GM19438 (cell line): ENCODE data around the gene SEMA7A.
"Not testable (repeated sequence)": the region's sequence is repeated elsewhere in the genome, so short reads cannot be mapped to it uniquely, and the experiment has no call there.

Experiments
- ATAC-seq: cut with Tn5 transposase; IDR thresholded peaks from one replicate; pipeline ENCODE4 v1.9.1; 2021; ENCODE audit warnings: low read depth; ENCODE audit not compliant: unreplicated experiment

Gene SEMA7A

DNA sequence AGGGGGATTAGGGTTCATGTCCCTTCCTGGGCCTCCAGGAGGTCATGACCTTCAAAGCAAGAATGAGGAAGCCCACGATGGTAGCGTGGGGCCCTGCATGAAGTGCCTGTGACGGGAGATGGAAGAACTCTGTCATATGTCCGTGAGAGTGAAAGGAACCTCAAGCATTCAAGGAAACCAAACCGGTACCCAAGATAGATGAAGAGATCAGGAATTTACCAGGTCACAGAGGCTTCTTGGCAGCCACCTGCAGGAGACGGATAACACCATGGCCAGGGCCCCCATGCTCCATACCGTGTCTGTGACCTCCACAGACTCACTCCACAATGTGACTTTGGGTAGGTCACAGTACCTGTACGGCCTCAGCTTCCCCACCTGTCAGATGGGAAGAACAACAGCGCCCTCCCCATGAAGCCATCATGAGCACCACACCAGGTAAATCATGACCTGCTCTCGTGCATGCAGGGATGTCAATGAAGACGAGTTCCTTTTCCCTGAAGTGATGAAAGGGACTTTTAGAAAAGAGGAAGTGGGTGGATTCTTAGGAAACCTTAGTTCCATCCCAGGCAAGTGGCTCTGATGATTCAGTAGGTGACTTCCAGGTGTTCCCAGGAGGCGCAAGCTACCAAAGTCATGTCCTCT lies 43.0 kb downstream of the SEMA7A start:
- ATAC-seq = no peak

- ATAC-seq = not testable (repeated sequence)
Observed at GRCh38 chr15:74390049-74390646, 43.6 kb downstream of the SEMA7A start.

- no peak for ATAC-seq
Observed at GRCh38 chr15:74389241-74390048, 44.3 kb downstream of the SEMA7A start.

DNA sequence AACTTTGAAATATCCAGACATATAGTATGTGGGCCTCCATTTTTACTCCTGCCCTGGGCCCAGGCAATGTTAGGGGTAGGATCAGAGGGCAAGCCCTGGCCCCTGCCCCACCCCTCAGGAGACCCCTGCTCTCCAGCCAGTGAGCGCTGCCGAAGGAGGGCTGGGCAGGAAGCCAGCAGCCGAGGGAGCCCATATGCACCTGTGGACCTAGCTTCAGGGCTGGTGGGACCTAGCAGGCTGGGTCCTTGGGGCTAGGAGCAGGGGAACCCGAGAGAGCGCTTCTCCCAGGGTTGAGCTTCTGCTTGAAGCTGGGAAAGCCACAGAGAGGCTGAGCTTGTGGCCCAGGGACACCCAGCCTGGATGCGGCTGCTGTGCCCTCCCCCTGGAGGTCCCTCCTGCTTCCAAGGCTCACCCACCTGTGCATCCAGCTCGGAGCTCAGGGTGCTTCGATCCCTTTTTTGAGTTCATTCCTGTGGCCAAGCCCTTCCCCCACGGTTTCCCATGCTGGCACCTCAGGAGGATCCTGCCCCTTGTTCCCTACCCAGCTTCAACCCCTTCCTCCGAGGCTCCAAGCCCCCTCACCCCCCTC lies 45.3 kb downstream of the SEMA7A start:
- ATAC-seq = no peak

GRCh38 chr15:74387621-74388362 lies 46.0 kb downstream of the SEMA7A start:
- ATAC-seq = no peak

GRCh38 chr15:74387141-74387541 lies 46.6 kb downstream of the SEMA7A start:
- no peak for ATAC-seq

DNA sequence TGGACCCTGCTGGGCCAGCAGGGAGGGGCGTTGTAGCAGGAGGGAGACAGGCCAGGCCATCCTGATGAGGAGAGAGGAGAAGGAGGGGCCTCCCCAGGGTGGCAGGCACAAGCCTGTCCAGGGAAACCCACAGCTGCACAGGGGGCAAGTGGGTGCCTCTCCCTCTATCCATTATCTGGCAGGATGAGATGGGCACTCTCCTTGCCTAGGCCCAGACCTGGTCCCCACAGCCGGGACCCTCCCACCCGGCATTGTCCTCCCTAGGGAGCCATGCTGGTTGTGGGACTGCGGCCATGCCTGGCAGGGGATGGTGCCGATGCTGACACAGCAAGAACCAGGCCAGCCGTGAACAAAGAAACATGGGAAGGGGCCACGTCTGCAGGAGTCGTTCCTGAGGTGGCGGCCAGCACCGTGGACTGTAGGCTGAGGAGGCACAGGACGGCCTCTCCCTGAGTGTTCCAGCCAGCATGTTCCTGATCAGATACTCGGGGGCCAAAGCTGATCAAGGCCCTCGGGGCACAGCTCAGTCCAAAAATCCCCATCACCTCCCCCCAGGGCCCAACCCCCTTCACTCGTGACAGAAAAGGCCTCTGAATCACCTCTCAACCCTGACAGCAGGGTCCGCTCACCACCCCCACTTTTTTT lies 47.1 kb downstream of the SEMA7A start:
- ATAC-seq = no peak

- no peak for ATAC-seq
Observed at GRCh38 chr15:74385733-74386132, 48.0 kb downstream of the SEMA7A start.

DNA sequence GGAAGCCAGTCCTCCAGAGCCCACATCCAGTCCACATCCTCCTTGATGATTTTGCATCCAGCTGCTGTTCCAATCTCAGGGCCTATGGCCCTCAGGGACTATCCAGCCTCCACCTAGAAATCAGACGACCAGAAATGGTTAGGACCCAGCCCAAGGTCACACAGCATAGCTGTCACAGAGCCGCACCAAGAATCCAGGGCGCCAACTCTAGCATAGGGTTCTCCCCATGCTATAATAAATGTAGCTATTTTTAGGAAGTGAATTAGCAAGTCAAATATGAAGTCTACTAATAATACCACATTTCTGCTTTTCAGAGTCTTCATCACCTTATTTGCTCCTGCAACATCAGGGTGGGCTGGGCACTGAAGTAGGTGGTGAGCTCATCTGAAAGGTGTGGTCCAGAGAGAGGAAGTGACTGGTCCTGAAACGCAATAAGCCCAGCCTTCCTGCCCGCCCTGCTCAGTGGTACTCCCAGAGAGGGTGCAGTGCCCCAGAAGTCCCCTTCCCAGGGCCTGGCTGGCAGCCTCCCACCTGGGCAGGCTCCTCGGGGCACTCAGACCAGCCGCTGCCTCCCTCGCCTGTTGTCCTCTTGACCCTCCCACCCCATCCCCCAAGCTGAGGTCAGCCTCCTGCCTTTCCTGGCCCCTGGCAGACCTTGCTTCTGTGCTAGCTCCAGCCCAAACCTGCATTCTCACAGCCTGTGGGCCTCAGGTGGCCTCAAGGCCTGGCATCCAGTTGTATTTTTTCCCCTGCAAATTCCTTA lies 48.7 kb downstream of the SEMA7A start:
- no peak for ATAC-seq

DNA sequence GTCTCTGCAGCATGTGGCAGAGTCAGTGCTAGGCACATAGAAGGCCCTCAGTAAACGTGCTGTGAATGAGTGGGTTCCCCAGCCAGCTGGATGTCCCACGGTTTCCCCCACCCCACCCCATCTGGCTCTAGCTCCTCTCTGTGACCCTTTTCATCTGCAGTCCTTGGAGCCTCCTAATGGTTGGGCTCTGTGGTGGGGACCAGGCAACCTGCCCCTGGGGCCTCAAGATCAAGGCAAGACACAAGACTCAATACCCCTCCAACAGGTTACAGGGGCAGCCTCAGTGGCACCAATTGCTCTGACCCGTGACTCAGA lies 49.2 kb downstream of the SEMA7A start:
- no peak for ATAC-seq

- peak; percentile 45 for ATAC-seq
Observed at GRCh38 chr15:74383695-74384565, 49.8 kb downstream of the SEMA7A start.

DNA sequence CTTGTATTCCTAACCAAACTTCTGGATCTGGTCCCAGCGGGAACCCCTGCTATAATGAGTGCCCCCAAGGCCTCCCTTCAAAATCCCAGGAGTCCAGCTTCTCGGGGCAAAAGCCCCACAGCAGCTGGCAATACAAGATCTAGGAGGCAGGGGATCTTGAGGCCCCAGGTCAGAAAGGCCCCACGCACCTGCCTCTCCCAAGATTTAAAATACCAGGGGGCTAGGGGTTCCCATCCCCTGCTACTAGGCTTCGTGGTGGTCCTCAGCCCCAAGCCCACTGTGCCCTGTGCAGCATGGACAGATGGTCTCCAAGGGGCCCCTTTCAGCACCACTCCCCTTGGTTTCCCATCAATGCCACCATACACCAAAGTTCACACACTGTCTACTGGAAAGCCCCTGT lies 50.5 kb downstream of the SEMA7A start:
- ATAC-seq = no peak

- ATAC-seq = no peak
Observed at GRCh38 chr15:74382004-74382816, 51.5 kb downstream of the SEMA7A start.

- no peak for ATAC-seq
Observed at GRCh38 chr15:74381481-74381880, 52.3 kb downstream of the SEMA7A start.

- ATAC-seq = no peak
Observed at GRCh38 chr15:74381190-74381453, 52.6 kb downstream of the SEMA7A start.

GRCh38 chr15:74380361-74381189 lies 53.2 kb downstream of the SEMA7A start:
- no peak for ATAC-seq

DNA sequence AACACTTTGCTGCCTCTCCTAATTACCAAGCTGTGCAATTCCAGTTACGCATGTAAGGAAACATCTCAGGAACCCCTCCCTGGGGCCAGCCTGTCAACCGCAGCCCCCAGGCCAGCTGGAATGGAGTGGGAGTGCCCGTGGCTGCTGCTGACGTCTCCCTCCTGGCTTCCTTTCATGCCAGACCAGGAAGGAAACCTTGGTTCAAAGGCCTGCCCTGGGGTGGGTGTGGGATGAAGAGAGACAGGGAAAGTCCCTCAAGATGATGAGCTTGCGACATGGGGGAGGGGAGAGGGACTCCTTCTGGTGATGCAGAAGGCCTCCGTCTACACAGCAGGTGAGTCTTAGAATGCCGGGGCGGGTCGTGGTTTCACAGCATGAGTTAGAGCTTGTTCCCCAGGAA lies 54.9 kb downstream of the SEMA7A start:
- no peak for ATAC-seq
